HFF-Myc (cell line): ENCODE results near the gene COMT.
"Not testable (repeated sequence)": the region's sequence is repeated elsewhere in the genome, so short reads cannot be mapped to it uniquely, and the experiment has no call there.

Experiments
- DNase-seq: peaks from one replicate; pipeline ENCODE4 v3.0.0-alpha.2; 2011; ENCODE audit warnings: low read depth; ENCODE audit errors: extremely low read depth
- H3K4me3 ChIP-seq: replicated peaks from 2 replicates; pipeline ENCODE4 v1.5.1; 2011; ENCODE audit warnings: low read depth, mild to moderate bottlenecking, control low read depth, low read length
- CTCF ChIP-seq: IDR thresholded peaks from 2 replicates; pipeline ENCODE4 v1.5.1; 2012; ENCODE audit warnings: mild to moderate bottlenecking, low read depth, low read length, control low read depth; ENCODE audit errors: missing control alignments

Gene COMT

DNA sequence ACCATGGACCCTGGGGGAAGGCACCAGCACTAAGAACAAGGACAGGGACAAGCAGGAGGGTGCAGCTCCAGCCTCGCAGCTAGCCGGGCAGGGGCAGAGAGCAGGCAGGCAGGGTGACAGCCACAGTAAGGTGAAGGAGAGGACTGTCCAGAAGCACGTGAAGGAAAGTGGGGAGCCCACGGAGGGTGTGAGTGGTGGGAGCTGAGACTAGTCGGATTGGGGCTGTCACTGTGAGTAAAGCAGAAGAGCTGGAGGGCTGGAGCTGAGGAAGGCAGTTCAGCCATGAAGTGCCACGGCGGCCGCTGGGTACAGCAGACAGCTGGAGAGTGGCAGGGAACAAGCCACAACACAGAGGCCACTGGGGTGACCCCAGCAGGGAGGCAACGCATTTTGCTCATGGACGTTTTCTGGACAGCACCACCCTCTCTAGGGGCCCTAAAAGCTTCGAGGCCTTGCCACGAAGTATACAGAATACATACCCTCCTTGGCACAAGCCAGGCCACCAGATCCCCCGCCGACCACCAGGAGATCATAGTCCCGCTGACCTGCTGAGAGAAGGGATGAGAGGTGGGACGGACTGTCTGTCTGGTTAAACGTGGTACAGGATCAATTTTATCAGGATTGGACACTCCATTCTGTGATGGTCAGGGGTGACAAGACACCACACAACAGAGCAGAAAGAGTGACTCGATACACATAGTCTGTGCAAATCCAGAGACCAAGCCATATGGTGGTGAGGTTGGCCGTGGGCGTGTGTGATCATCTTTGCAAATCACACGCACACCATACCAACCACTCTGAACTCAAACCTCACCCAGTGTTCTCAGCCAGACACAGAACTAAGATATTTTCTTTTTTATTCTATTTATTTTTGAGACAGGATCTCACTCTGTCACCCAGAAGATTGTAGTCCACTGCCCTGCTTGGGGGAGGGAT lies 10.8 kb upstream of the COMT start:
- TF ChIP-seq CTCF = no peak

DNA sequence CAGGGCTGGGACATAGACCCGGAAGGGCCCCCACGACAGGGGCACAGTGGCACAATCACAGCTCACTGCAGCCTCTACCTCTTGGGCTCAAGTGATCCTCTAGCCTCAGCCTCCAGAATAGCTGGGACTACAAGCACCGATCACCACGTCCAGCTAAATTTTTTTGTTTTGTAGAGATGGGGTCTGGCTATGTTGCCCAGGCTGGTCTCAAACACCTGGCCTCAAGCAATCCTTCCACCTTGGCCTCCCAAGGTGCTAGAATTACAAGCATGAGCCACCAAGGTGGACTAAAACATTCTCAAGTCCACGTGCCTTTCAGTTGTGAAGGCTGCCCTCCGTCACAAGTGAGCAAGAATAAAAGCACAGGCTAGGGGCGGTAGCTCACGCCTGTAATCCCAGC lies 10.1 kb upstream of the COMT start:
- no peak for TF ChIP-seq CTCF
- DNase-seq = no peak
- H3K4me3 ChIP-seq = no peak overlapping the region

More for the DNA sequence above, 10.8 kb upstream of the COMT start:
- no peak for DNase-seq
- H3K4me3 ChIP-seq = no peak overlapping the region

- no peak overlapping the region for H3K4me3 ChIP-seq
- TF ChIP-seq CTCF = no peak
- DNase-seq = no peak
Observed at GRCh38 chr22:19932367-19933206, 9.0 kb upstream of the COMT start.

DNA sequence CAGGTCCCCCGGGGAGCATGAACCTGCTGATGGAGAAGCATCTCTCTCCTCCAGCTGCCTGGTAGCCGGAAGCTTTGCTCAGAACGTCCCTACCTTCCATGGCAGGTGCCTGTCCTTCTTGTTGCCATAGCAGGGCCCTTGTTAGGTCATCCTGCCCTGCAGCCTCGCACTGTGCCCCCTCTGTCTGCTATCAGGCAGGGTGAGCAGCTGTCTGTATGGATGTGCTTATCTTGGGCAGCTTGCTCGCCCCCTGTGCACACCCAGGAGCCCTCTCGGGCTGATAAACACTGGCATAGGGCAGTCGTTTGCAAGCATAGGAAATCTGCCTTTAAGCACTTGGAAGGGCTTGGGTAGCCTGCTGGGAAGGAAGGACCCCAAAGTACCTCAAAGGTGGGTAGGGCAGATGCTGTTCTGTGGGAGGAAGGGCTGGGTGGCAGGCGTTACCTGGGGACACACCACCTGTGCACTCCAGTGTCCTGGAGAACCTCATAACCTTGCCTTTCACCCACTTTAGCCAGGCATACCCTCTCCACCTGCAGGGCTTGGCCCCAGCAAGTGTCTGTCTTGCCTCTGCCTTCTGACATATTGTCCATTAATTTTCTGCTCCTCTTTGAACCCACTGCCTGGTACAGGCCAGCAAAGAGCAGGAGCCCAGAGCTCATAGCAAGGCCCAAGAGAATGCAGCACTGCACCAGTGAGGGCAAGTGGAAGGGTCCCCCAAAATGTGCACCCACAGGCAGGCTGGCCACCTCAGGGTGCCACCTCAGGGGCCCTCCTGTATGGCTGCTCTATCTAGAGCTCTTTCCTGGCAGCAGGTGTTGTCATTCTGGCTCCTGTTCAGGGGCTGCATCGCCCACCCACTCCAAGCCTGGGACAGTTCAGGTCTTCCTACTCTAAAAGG lies 8.0 kb upstream of the COMT start:
- no peak overlapping the region for H3K4me3 ChIP-seq

DNA sequence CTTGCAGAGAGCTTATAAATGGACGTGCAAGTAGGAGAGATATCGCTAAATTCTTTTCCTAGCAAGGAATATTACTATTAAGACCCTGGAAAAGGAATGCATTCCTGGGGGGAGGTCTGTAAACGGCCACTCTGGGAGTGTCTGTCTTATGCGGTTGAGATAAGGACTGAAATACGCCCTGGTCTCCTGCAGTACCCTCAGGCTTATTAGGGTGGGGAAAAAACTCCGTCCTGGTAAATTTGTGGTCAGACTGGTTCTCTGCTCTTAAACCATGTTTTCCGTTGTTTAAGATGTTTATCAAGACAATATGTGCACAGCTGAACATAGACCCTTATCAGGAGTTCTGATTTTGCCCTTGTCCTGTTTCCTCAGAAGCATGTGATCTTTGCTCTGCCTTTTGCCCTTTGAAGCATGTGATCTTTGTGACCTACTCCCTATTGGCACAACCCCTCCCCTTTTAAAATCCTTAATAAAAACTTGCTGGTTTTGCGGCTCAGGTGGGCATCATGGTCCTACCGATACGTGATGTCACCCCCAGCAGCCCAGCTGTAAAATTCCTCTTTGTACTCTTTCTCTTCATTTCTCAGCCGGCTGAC lies 6.4 kb upstream of the COMT start:
- DNase-seq, H3K4me3 ChIP-seq: not testable (repeated sequence)

More for the DNA sequence above, 8.0 kb upstream of the COMT start:
- no peak for TF ChIP-seq CTCF
- DNase-seq = no peak

GRCh38 chr22:19936513-19936912 lies 5.1 kb upstream of the COMT start:
- DNase-seq = no peak
- H3K4me3 ChIP-seq = no peak overlapping the region
- no peak for TF ChIP-seq CTCF
